GM23338 (cell line): ENCODE measurements around the gene CCL13.

Source experiments
- CREB1 ChIP-seq: fragments of 250-450 bp; sonication (Bioruptor Pico); IDR thresholded peaks from 2 replicates; pipeline ENCODE4 v1.5.0; 2020; ENCODE audit warnings: low read depth, mild to moderate bottlenecking, moderate library complexity
- CTCF ChIP-seq, 2 experiments: fragments of 200-600 bp in 1 of 2; sonication (generic) in 1 of 2; conservative IDR thresholded peaks; 2 replicates each; pipeline versions ENCODE4 v1.5.1 to v1.6.1; 2016 to 2017; ENCODE audit warnings: antibody characterized with exemption in 2 of 2, low read depth in 2 of 2, mild to moderate bottlenecking in 2 of 2, moderate library complexity in 1 of 2
- EZH2 ChIP-seq: fragments of 200-600 bp; sonication (generic); IDR thresholded peaks from one replicate; pipeline ENCODE4 v1.8.0; 2017; ENCODE audit warnings: antibody characterized with exemption, mild to moderate bottlenecking, low read depth; ENCODE audit not compliant: unreplicated experiment
- EZH2phosphoT487 ChIP-seq: fragments of 200-600 bp; sonication (generic); IDR thresholded peaks from one replicate; pipeline ENCODE4 v1.8.1; 2018; ENCODE audit warnings: antibody characterized with exemption; ENCODE audit not compliant: unreplicated experiment
- JUNB ChIP-seq: IDR thresholded peaks from one replicate; pipeline ENCODE4 v1.6.1; 2016; ENCODE audit warnings: antibody characterized with exemption; ENCODE audit not compliant: unreplicated experiment
- NANOG ChIP-seq: IDR thresholded peaks from 2 replicates; pipeline ENCODE4 v1.6.1; 2016; ENCODE audit warnings: antibody characterized with exemption, borderline replicate concordance
- POLR2AphosphoS5 ChIP-seq: IDR thresholded peaks from 2 replicates; pipeline ENCODE4 v1.6.1; 2016; ENCODE audit warnings: antibody characterized with exemption, low read depth
- REST ChIP-seq: IDR thresholded peaks from one replicate; pipeline ENCODE4 v1.6.1; 2018; ENCODE audit warnings: antibody characterized with exemption; ENCODE audit not compliant: unreplicated experiment
- STAT1 ChIP-seq: IDR thresholded peaks from one replicate; pipeline ENCODE4 v1.6.1; 2016; ENCODE audit warnings: antibody characterized with exemption; ENCODE audit not compliant: unreplicated experiment
- ZNF114 ChIP-seq: fragments of 250-450 bp; sonication (Bioruptor Pico); IDR thresholded peaks from 2 replicates; pipeline ENCODE4 v1.5.0; 2020; ENCODE audit warnings: mild to moderate bottlenecking, moderate library complexity
- ZNF462 ChIP-seq: fragments of 250-450 bp; sonication (Bioruptor Pico); IDR thresholded peaks from 2 replicates; pipeline ENCODE4 v1.5.0; 2020; ENCODE audit warnings: mild to moderate bottlenecking, moderate library complexity

DNA sequence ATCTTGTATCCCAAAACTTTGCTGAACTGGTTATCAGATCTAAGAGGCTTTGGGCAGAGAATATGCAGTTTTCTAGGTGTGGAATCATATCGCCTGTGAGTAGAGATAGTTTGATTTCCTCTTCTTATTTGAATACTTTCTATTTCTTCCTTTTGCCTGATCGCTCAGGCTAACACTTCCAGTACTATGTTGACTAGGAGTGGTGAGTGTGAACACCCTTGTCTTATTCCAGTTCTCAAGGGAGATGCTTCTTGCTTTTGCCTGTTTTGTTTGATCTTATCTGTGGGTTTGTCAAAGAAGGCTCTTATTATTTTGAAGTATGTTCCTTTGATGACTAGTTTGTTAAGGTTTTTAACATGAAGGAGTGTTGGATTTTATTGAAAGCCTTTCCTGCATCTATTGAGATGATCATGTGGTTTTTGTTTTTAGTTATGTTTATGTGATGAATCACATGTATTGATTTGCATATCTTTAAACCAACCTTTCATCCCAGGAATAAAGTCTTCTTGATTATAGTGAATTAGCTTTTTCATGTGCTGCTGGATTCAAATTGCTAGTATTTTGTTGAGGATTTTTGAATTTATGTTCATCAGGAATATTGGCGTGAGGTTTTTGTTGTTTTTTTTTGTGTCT is 17.0 kb upstream of the CCL13 start:
- TF ChIP-seq EZH2 (no peak), CTCF (conservative IDR thresholded peaks at IDR 0.05; ENCODE audit: low read depth in 2 of 2) (no peak), POLR2AphosphoS5 (no peak), CREB1 (CRISPR knock-in tag) (no peak), NANOG (no peak), JUNB (no peak), ZNF114 (CRISPR knock-in tag) (no peak), REST (no peak), STAT1 (no peak), EZH2phosphoT487 (no peak), ZNF462 (CRISPR knock-in tag) (no peak)
